ENCODE data around the gene FAM168A.

Gene FAM168A

GRCh38 chr11:73428227-73428626 is 169.7 kb downstream of the FAM168A start:
- H3K4me1 ChIP-seq (ENCODE audit: control insufficient read depth in 1 of 2, insufficient read depth in 1 of 2, low read depth in 1 of 2, low read length in 1 of 2), result peaks cover 19 to 30% of the 10 kb centered on the region in 2 experiments
- no peak for TF ChIP-seq CTCF (IDR thresholded peaks at IDR 0.05)
- H3K9me3 ChIP-seq, result no peaks in the 10 kb centered on the region
- peaks cover 5% of the 10 kb centered on the region for H3K36me3 ChIP-seq
- H3K27me3 ChIP-seq, result no peaks in the 10 kb centered on the region
- H3K27ac ChIP-seq, result no peak overlapping the region
- no peak overlapping the region for H3K4me3 ChIP-seq (ENCODE audit: low read depth in 1 of 2, low read length in 1 of 2)

DNA sequence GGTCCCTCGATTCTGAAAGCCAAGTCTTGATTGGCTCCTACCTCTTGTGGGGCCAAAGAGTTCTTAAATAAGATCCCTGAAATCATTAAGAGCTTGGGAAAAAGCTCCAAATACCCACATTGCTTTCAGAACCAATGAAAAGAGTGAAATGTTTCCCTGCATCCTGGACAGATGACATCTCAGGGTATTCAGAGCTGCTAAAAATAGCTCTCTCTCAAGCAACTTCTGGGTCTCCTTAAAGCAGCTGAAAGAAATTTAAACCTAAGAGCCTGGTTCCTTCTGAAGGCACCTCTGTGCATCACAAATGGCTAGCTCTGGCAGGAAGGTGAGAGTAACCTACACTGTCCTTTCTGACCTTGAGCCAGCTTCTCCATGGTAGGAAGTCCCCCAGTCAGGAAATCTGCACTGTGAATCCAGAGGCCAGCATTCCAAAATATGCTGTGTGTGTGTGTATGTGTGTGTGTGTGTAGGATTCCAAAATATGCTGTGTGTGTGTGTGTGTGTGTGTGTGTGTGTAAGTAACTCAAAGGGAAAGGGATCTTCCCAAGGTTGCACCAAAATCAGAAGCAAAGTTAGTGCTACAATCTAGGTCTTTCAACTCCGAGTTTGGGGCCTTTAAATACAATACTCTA is 171.6 kb downstream of the FAM168A start:
- H3K27me3 ChIP-seq, result no peaks in the 10 kb centered on the region
- peaks cover 22% of the 10 kb centered on the region for H3K36me3 ChIP-seq
- peaks cover 19 to 30% of the 10 kb centered on the region in 2 experiments for H3K4me1 ChIP-seq (ENCODE audit: control insufficient read depth in 1 of 2, insufficient read depth in 1 of 2, low read depth in 1 of 2, low read length in 1 of 2)
- no peak overlapping the region for H3K4me3 ChIP-seq (ENCODE audit: low read depth in 1 of 2, low read length in 1 of 2)
- no peak for TF ChIP-seq CTCF (IDR thresholded peaks at IDR 0.05)
- H3K27ac ChIP-seq, result peak overlapping the region; percentile 75
- H3K9me3 ChIP-seq, result no peaks in the 10 kb centered on the region

- H3K4me1 ChIP-seq (ENCODE audit: control insufficient read depth in 1 of 2, insufficient read depth in 1 of 2, low read depth in 1 of 2, low read length in 1 of 2), result peaks cover 25 to 37% of the 10 kb centered on the region in 2 experiments
- TF ChIP-seq CTCF (IDR thresholded peaks at IDR 0.05), result no peak
- H3K36me3 ChIP-seq, result peaks cover 31% of the 10 kb centered on the region
- no peaks in the 10 kb centered on the region for H3K27me3 ChIP-seq
- no peak overlapping the region for H3K4me3 ChIP-seq (ENCODE audit: low read depth in 1 of 2, low read length in 1 of 2)
- H3K9me3 ChIP-seq, result no peaks in the 10 kb centered on the region
- H3K27ac ChIP-seq, result peak overlapping the region; percentile 75
Measured at GRCh38 chr11:73425108-73425507, 172.8 kb downstream of the FAM168A start.

- Histone ChIP-seq H3K4me3 (ENCODE audit: low read depth in 1 of 2, low read length in 1 of 2) (no peak overlapping the region), H3K9me3 (no peaks in the 10 kb centered on the region), H3K27me3 (no peaks in the 10 kb centered on the region), H3K36me3 (peaks cover 41% of the 10 kb centered on the region), H3K27ac (peak overlapping the region; percentile 75), H3K4me1 (ENCODE audit: control insufficient read depth in 1 of 2, insufficient read depth in 1 of 2, low read depth in 1 of 2, low read length in 1 of 2) (peaks cover 37 to 44% of the 10 kb centered on the region in 2 experiments)
- no peak for TF ChIP-seq CTCF (IDR thresholded peaks at IDR 0.05)
Measured at GRCh38 chr11:73423506-73423905, 174.4 kb downstream of the FAM168A start.

- Histone ChIP-seq H3K27me3 (no peaks in the 10 kb centered on the region), H3K27ac (peak overlapping the region; percentile 75)
- TF ChIP-seq CTCF (IDR thresholded peaks at IDR 0.05), result no peak
Measured at GRCh38 chr11:73422886-73423285, 175.0 kb downstream of the FAM168A start.

More at GRCh38 chr11:73422886-73423285, 175.0 kb downstream of the FAM168A start:
- Histone ChIP-seq H3K4me3 (ENCODE audit: low read depth in 1 of 2, low read length in 1 of 2) (no peak overlapping the region), H3K4me1 (ENCODE audit: control insufficient read depth in 1 of 2, insufficient read depth in 1 of 2, low read depth in 1 of 2, low read length in 1 of 2) (peaks cover 37 to 47% of the 10 kb centered on the region in 2 experiments), H3K9me3 (no peaks in the 10 kb centered on the region), H3K36me3 (peaks cover 47% of the 10 kb centered on the region)
